HG03060 (cell line): ENCODE measurements around the gene PEX7.
"Not testable (repeated sequence)": the region's sequence is repeated elsewhere in the genome, so short reads cannot be mapped to it uniquely, and the experiment has no call there.

Source experiments
- ATAC-seq: cut with Tn5 transposase; IDR thresholded peaks from one replicate; pipeline ENCODE4 v1.9.1; 2021; ENCODE audit warnings: low read depth, moderate number of reproducible peaks; ENCODE audit not compliant: unreplicated experiment

Gene PEX7

GRCh38 chr6:136893187-136893586 is 70.8 kb downstream of the PEX7 start:
- ATAC-seq, result no peak

GRCh38 chr6:136895901-136896300 is 73.5 kb downstream of the PEX7 start:
- ATAC-seq, result no peak

GRCh38 chr6:136897071-136897470 is 74.7 kb downstream of the PEX7 start:
- ATAC-seq, result no peak

- no peak for ATAC-seq
These were observed 78.9 kb downstream of the PEX7 start for GRCh38 chr6:136901212-136901784.

GRCh38 chr6:136904477-136904876 is 82.1 kb downstream of the PEX7 start:
- not testable (repeated sequence) for ATAC-seq

- ATAC-seq, result no peak
These were observed 92.6 kb downstream of the PEX7 start for GRCh38 chr6:136914947-136915346.

- no peak for ATAC-seq
These were observed 96.3 kb downstream of the PEX7 start for GRCh38 chr6:136918706-136919105.

- ATAC-seq, result no peak
These were observed 97.8 kb downstream of the PEX7 start for GRCh38 chr6:136920216-136920615.

- ATAC-seq, result no peak
These were observed 98.4 kb downstream of the PEX7 start for GRCh38 chr6:136920671-136921380.

- no peak for ATAC-seq
These were observed 99.1 kb downstream of the PEX7 start for GRCh38 chr6:136921381-136921935.

- no peak for ATAC-seq
These were observed 99.7 kb downstream of the PEX7 start, which contains the start of gene SLC35D3 for GRCh38 chr6:136921936-136922684. Gene SLC35D3 (plus strand): TSS chr6:136922301. CDS start chr6:136922429, 128 bp downstream.

GRCh38 chr6:136922685-136923006 is 100.3 kb downstream of the PEX7 start:
- no peak for ATAC-seq

- ATAC-seq, result no peak
These were observed 100.9 kb downstream of the PEX7 start for GRCh38 chr6:136923116-136923953.

GRCh38 chr6:136923954-136924673 is 101.7 kb downstream of the PEX7 start:
- ATAC-seq, result no peak

- no peak for ATAC-seq
These were observed 104.0 kb downstream of the PEX7 start for GRCh38 chr6:136926383-136926782.

GRCh38 chr6:136927292-136927691 is 104.9 kb downstream of the PEX7 start:
- ATAC-seq, result no peak

GRCh38 chr6:136930528-136930927 is 108.1 kb downstream of the PEX7 start:
- ATAC-seq, result no peak

GRCh38 chr6:136932599-136932998 is 110.2 kb downstream of the PEX7 start:
- ATAC-seq, result no peak

- ATAC-seq, result no peak
These were observed 122.7 kb downstream of the PEX7 start for GRCh38 chr6:136945072-136945471.

GRCh38 chr6:136945711-136946121 is 123.3 kb downstream of the PEX7 start:
- no peak for ATAC-seq
